SK-N-MC (cell line): Measurements from ENCODE around the gene HPS3.

Experiments used
- EZH2 ChIP-seq: fragments of 200-600 bp; sonication (generic); IDR thresholded peaks from one replicate; pipeline ENCODE4 v1.6.1; 2017; ENCODE audit warnings: antibody characterized with exemption
- POLR2AphosphoS5 ChIP-seq: IDR thresholded peaks from 2 replicates; pipeline ENCODE4 v1.6.1; 2012; ENCODE audit warnings: mild to moderate bottlenecking, low read depth, low read length, borderline replicate concordance

GRCh38 chr3:149152420-149152819 is 23.0 kb downstream of the HPS3 start:
- TF ChIP-seq POLR2AphosphoS5 (no peak), EZH2 (no peak)
